H9 (cell line): ENCODE measurements around the gene SEC11A. TPM values are rescaled to one million over a fixed set of nuclear protein-coding genes. Genes with fewer than 3 reads are reported as not detected.

Experiments used
- DNase-seq: peaks from one replicate; pipeline ENCODE4 v3.0.0-alpha.2; 2017
- H2AFZ ChIP-seq: one replicate; pipeline ENCODE4 v1.6.1; 2013; ENCODE audit warnings: mild to moderate bottlenecking, low read length, control low read depth, moderate library complexity
- H2AK5ac ChIP-seq: 2 replicates; pipeline ENCODE4 v1.6.1; 2013; ENCODE audit warnings: low read length, control low read depth, mixed read lengths; ENCODE audit not compliant: insufficient read length
- H2BK120ac ChIP-seq: one replicate; pipeline ENCODE4 v1.6.1; 2013; ENCODE audit warnings: low read depth, mild to moderate bottlenecking, low read length, control low read depth, inconsistent platforms; ENCODE audit not compliant: poor library complexity, severe bottlenecking
- H2BK12ac ChIP-seq: 2 replicates; pipeline ENCODE4 v1.6.1; 2013; ENCODE audit warnings: low read length, control low read depth, mixed read lengths, low read depth; ENCODE audit not compliant: insufficient read length
- H2BK15ac ChIP-seq: 2 replicates; pipeline ENCODE4 v1.6.1; 2013; ENCODE audit warnings: low read depth, low read length, control low read depth
- H2BK20ac ChIP-seq: one replicate; pipeline ENCODE4 v1.6.1; 2013; ENCODE audit warnings: low read depth, mild to moderate bottlenecking, low read length, control low read depth, inconsistent platforms; ENCODE audit not compliant: poor library complexity, severe bottlenecking
- H2BK5ac ChIP-seq: 2 replicates; pipeline ENCODE4 v1.6.1; 2013; ENCODE audit warnings: low read length, control low read depth, mixed read lengths; ENCODE audit not compliant: insufficient read length
- H3K14ac ChIP-seq: 2 replicates; pipeline ENCODE4 v1.6.1; 2013; ENCODE audit warnings: low read length, control low read depth; ENCODE audit not compliant: insufficient read depth
- H3K18ac ChIP-seq: 2 replicates; pipeline ENCODE4 v1.6.1; 2013; ENCODE audit warnings: low read depth, mild to moderate bottlenecking, mixed read lengths, low read length, control low read depth; ENCODE audit not compliant: insufficient read length
- H3K23ac ChIP-seq: 2 replicates; pipeline ENCODE4 v1.6.1; 2013; ENCODE audit warnings: low read length, control low read depth, mixed read lengths, low read depth; ENCODE audit not compliant: insufficient read length
- H3K23me2 ChIP-seq: 2 replicates; pipeline ENCODE4 v1.6.1; 2013; ENCODE audit warnings: low read depth, mild to moderate bottlenecking, mixed read lengths, low read length, control low read depth; ENCODE audit not compliant: insufficient read length, poor library complexity, severe bottlenecking
- H3K27ac ChIP-seq: 2 replicates; pipeline ENCODE4 v1.5.1; 2013; ENCODE audit warnings: low read length, control low read depth, mixed read lengths, low read depth; ENCODE audit not compliant: insufficient read length
- H3K27me3 ChIP-seq: 2 replicates; pipeline ENCODE4 v1.6.1; 2013; ENCODE audit warnings: low read length, control low read depth, inconsistent platforms; ENCODE audit not compliant: insufficient read depth
- H3K4ac ChIP-seq: 2 replicates; pipeline ENCODE4 v1.6.1; 2013; ENCODE audit warnings: low read depth, mild to moderate bottlenecking, control low read depth, inconsistent platforms, low read length, moderate library complexity
- H3K4me1 ChIP-seq: 2 replicates; pipeline ENCODE4 v1.6.1; 2013; ENCODE audit warnings: low read length, control low read depth, inconsistent platforms; ENCODE audit not compliant: insufficient read depth
- H3K4me2 ChIP-seq: 2 replicates; pipeline ENCODE4 v1.6.1; 2013; ENCODE audit warnings: low read length, control low read depth, mixed read lengths; ENCODE audit not compliant: insufficient read length, insufficient read depth
- H3K56ac ChIP-seq: 2 replicates; pipeline ENCODE4 v1.6.1; 2013; ENCODE audit warnings: low read depth, mild to moderate bottlenecking, mixed read lengths, low read length, control low read depth; ENCODE audit not compliant: insufficient read length
- H3K79me1 ChIP-seq: 2 replicates; pipeline ENCODE4 v1.6.1; 2013; ENCODE audit warnings: low read depth, mild to moderate bottlenecking, moderate library complexity, low read length, control low read depth, inconsistent platforms; ENCODE audit not compliant: insufficient read depth, poor library complexity, severe bottlenecking
- H3K79me2 ChIP-seq: 2 replicates; pipeline ENCODE4 v1.6.1; 2013; ENCODE audit warnings: low read length, control low read depth, inconsistent platforms; ENCODE audit not compliant: insufficient read depth
- H3K9ac ChIP-seq: 2 replicates; pipeline ENCODE4 v1.6.1; 2013; ENCODE audit warnings: low read length, control low read depth, mixed read lengths; ENCODE audit not compliant: insufficient read length; ENCODE audit errors: extremely low read depth
- H3K9me3 ChIP-seq: one replicate; pipeline ENCODE4 v1.6.1; 2013; ENCODE audit warnings: low read depth, low read length, inconsistent platforms; ENCODE audit not compliant: control insufficient read depth
- H3T11ph ChIP-seq: one replicate; pipeline ENCODE4 v1.6.1; 2013; ENCODE audit warnings: mild to moderate bottlenecking, low read length, control low read depth, inconsistent platforms
- H4K20me1 ChIP-seq: one replicate; pipeline ENCODE4 v1.6.1; 2013; ENCODE audit not compliant: control insufficient read depth, insufficient read length, insufficient read depth
- H4K5ac ChIP-seq: 2 replicates; pipeline ENCODE4 v1.6.1; 2013; ENCODE audit warnings: low read depth, mild to moderate bottlenecking, mixed read lengths, low read length, control low read depth; ENCODE audit not compliant: insufficient read length
- H4K8ac ChIP-seq: replicated peaks from 2 replicates; pipeline ENCODE4 v1.6.1; 2013; ENCODE audit warnings: low read length, control low read depth, mixed read lengths, low read depth; ENCODE audit not compliant: insufficient read length
- H4K91ac ChIP-seq: 2 replicates; pipeline ENCODE4 v1.6.1; 2013; ENCODE audit warnings: low read depth, mild to moderate bottlenecking, moderate library complexity, mixed read lengths, low read length, control low read depth; ENCODE audit not compliant: insufficient read length
- H3K27ac Mint-ChIP-seq, 3 experiments: 2 replicates in 2 of 3; 3 replicates in 1 of 3; pipeline ENCODE4 v1.8.0; 2020 to 2021; ENCODE audit warnings: mixed read lengths in 3 of 3, mild to moderate bottlenecking in 1 of 3, moderate library complexity in 1 of 3
- H3K27me3 Mint-ChIP-seq: 2 replicates; pipeline ENCODE4 v1.8.0; 2021; ENCODE audit warnings: low read depth, mild to moderate bottlenecking, moderate library complexity, mixed read lengths
- H3K36me3 Mint-ChIP-seq, 3 experiments: 2 replicates in 2 of 3; 3 replicates in 1 of 3; pipeline ENCODE4 v1.8.0; 2020 to 2021; ENCODE audit warnings: low read depth in 3 of 3, mixed read lengths in 3 of 3; ENCODE audit not compliant: insufficient read depth in 1 of 3
- H3K4me1 Mint-ChIP-seq, 2 experiments: 2 replicates each; pipeline ENCODE4 v1.8.0; 2020; ENCODE audit warnings: mixed read lengths in 2 of 2
- H3K4me3 Mint-ChIP-seq, 2 experiments: 2 replicates in 1 of 2; 3 replicates in 1 of 2; pipeline ENCODE4 v1.8.0; 2020 to 2021; ENCODE audit warnings: mild to moderate bottlenecking in 2 of 2, mixed read lengths in 2 of 2, moderate library complexity in 1 of 2
- H3K9me3 Mint-ChIP-seq, 2 experiments: 2 replicates in 1 of 2; 3 replicates in 1 of 2; pipeline ENCODE4 v1.8.0; 2020; ENCODE audit warnings: mild to moderate bottlenecking in 2 of 2, mixed read lengths in 2 of 2, moderate library complexity in 1 of 2
- WGBS: extraction: QIAGEN DNeasy Blood & Tissue Kit; methylation state at CpG from one replicate; pipeline ENCODE4 v1.1.7; 2013; ENCODE audit warnings: missing lambda C conversion rate, low lambda C conversion rate, mixed read lengths; ENCODE audit not compliant: insufficient read length; ENCODE audit errors: extremely low coverage; 5-methylcytosine and 5-hydroxymethylcytosine counted together
- total RNA-seq: library from RNA; stranded (reverse); gene quantifications from 2 replicates; pipeline ENCODE4 v1.2.1, GENCODE V29; 2021
- TF ChIP-seq, protein P1 (sequence below): fragments of 200-600 bp; sonication (generic); conservative IDR thresholded peaks from 3 replicates; pipeline ENCODE4 v1.8.0; 2021; ENCODE audit warnings: antibody characterized with exemption, mild to moderate bottlenecking

Gene SEC11A
- total RNA-seq, 1 experiment from 2014 or later = 250 TPM

DNA sequence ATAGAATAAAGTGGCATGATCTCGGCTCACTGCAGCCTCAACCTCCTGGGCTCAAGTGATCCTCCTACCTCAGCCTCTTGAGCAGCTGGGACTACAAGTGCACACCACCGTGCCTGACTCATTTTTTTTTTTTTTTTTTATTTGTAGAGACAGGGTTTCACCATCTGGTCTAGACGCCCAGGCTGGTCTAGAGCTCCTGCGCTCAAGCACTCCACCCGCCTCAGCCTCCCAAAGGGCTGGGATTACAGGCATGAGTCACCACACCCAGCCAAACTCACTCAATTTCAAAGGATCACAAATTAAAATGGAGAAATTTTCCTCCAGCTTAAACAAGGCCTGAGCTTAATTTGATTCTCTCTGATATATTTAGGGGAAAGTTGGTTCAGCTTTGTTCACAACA is 30.6 kb downstream of the SEC11A start:
- no peaks in the 10 kb centered on the region for H3K23me2 ChIP-seq
- no peak overlapping the region for H4K8ac ChIP-seq
- H2BK15ac ChIP-seq = no peak overlapping the region
- DNase-seq = no peak
- Mint-ChIP-seq H3K9me3 (no peaks in the 10 kb centered on the region), H3K27ac (peak overlapping the region in 1 of 3 experiments; percentile 89; a peak in 2 of 7 replicates), H3K27me3 (no peaks in the 10 kb centered on the region), H3K4me1 (no peaks in the 10 kb centered on the region), H3K4me3 (no peak overlapping the region), H3K36me3 (peaks cover 28 to 83% (median 79%) of the 10 kb centered on the region in 3 experiments)
- no peak overlapping the region for H2AK5ac ChIP-seq
- no peak overlapping the region for H3K14ac ChIP-seq
- no peak overlapping the region for H2BK12ac ChIP-seq
- H3K4ac ChIP-seq = no peak overlapping the region
- no peaks in the 10 kb centered on the region for H4K20me1 ChIP-seq
- H3K79me2 ChIP-seq = no peaks in the 10 kb centered on the region; the same call in 1 of the 2 replicates
- WGBS = no CpG with 5 or more reads among the region's 5 CpGs
- no peak overlapping the region for H3K27ac ChIP-seq
- no peaks in the 10 kb centered on the region for H3K4me1 ChIP-seq
- no peak overlapping the region for H3K9ac ChIP-seq
- no peak overlapping the region for H2BK120ac ChIP-seq
- no peak overlapping the region for H2BK5ac ChIP-seq
- H4K91ac ChIP-seq = no peak overlapping the region
- H2BK20ac ChIP-seq = no peak overlapping the region
- no peak overlapping the region for H3K23ac ChIP-seq
- H3K9me3 ChIP-seq = no peaks in the 10 kb centered on the region
- no peak overlapping the region for H2AFZ ChIP-seq
- no peak overlapping the region for H4K5ac ChIP-seq
- H3K56ac ChIP-seq = no peak overlapping the region
- no peak overlapping the region for H3T11ph ChIP-seq
- no peak overlapping the region for H3K4me2 ChIP-seq
- no peak overlapping the region for H3K18ac ChIP-seq
- no peaks in the 10 kb centered on the region for H3K27me3 ChIP-seq
- no peaks in the 10 kb centered on the region for H3K79me1 ChIP-seq
- TF ChIP-seq, protein P1, sequence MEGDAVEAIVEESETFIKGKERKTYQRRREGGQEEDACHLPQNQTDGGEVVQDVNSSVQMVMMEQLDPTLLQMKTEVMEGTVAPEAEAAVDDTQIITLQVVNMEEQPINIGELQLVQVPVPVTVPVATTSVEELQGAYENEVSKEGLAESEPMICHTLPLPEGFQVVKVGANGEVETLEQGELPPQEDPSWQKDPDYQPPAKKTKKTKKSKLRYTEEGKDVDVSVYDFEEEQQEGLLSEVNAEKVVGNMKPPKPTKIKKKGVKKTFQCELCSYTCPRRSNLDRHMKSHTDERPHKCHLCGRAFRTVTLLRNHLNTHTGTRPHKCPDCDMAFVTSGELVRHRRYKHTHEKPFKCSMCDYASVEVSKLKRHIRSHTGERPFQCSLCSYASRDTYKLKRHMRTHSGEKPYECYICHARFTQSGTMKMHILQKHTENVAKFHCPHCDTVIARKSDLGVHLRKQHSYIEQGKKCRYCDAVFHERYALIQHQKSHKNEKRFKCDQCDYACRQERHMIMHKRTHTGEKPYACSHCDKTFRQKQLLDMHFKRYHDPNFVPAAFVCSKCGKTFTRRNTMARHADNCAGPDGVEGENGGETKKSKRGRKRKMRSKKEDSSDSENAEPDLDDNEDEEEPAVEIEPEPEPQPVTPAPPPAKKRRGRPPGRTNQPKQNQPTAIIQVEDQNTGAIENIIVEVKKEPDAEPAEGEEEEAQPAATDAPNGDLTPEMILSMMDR = no peak
